Measurements from ENCODE around the gene SEMA3C.

DNA sequence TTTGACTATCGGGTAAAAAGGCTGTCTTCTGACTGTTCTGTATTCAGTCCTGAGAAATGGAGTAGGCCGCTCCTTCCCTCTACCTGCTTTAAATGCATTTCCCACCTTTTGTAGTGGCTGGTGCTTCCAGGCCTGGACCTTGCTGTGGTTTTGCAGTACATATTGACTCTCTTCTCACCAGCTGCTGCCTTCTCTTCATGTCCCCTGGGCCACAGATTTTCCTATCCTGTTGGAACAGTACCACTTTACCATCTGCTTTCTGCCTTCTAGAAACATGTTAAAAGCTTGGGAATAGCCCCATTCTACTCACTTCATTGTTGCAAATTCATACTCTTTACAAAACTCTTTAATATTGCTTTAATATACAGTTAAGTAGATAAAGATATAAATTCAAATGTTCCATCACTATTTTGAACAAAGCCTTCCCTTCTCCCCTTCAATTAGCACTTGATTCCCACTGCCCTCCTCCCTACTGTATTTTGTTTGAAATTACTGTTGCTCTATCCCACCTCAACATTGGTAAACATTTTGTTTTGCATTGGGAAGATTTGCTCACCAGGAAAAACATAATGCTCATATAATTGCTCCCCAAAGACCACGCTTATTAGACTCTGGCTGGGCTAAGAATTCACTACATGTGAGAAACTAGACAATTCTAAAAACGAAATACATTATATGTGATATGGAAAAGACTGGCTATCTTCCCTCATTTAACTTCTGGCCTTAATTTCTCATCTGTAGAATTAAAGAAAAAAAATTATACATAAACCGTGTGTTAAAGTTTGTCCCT lies 17.3 kb upstream of the SEMA3C start:
- no peak for TF ChIP-seq ZNF514 (tag by site-specific recombination; IDR thresholded peaks at IDR 0.05)
- no peak for TF ChIP-seq PRDM6 (tag by site-specific recombination; IDR thresholded peaks at IDR 0.05)
